Liver (tissue), 9 donors: Measurements from ENCODE around the gene ADGRF3. TPM values are rescaled to one million over a fixed set of nuclear protein-coding genes. Genes with fewer than 3 reads are reported as not detected.
"Not testable (repeated sequence)": the region's sequence is repeated elsewhere in the genome, so short reads cannot be mapped to it uniquely, and the experiment has no call there.

Experiments
- DNase-seq: peaks from one replicate; pipeline ENCODE4 v3.0.0-alpha.2; 2017; ENCODE audit warnings: low spot score
- H3K27ac ChIP-seq, 2 donors: one replicate each; pipeline ENCODE4 v1.7.0; 2013; ENCODE audit warnings: inconsistent platforms in 2 of 2, low read length in 2 of 2, control low read depth in 1 of 2, low read depth in 1 of 2, mild to moderate bottlenecking in 1 of 2
- H3K27me3 ChIP-seq, 4 donors: one replicate each; pipeline versions ENCODE4 v1.6.1 to v1.7.0; 2013; ENCODE audit warnings: low read length in 3 of 4, inconsistent platforms in 1 of 4, mild to moderate bottlenecking in 1 of 4, moderate library complexity in 1 of 4; ENCODE audit not compliant: control insufficient read depth in 4 of 4, insufficient read depth in 4 of 4
- H3K36me3 ChIP-seq, 4 donors: one replicate each; pipeline versions ENCODE4 v1.6.1 to v1.7.0; 2013; ENCODE audit warnings: low read length in 3 of 4, mild to moderate bottlenecking in 3 of 4, low read depth in 1 of 4, moderate library complexity in 1 of 4; ENCODE audit not compliant: control insufficient read depth in 4 of 4, insufficient read depth in 3 of 4
- H3K4me1 ChIP-seq, 4 donors: one replicate each; pipeline versions ENCODE4 v1.6.1 to v1.7.0; 2013; ENCODE audit warnings: low read length in 3 of 4, mild to moderate bottlenecking in 3 of 4, moderate library complexity in 1 of 4; ENCODE audit not compliant: control insufficient read depth in 4 of 4, insufficient read depth in 4 of 4
- H3K4me3 ChIP-seq, 3 donors: one replicate each; pipeline versions ENCODE4 v1.6.1 to v1.7.0; 2013; ENCODE audit warnings: low read length in 3 of 3, control low read depth in 1 of 3, low read depth in 1 of 3, mild to moderate bottlenecking in 1 of 3
- H3K9ac ChIP-seq, 2 donors: one replicate each; pipeline ENCODE4 v1.7.0; 2013; ENCODE audit warnings: low read length in 2 of 2, mild to moderate bottlenecking in 2 of 2, moderate library complexity in 2 of 2, control low read depth in 1 of 2, low read depth in 1 of 2
- H3K9me3 ChIP-seq, 4 donors: one replicate each; pipeline versions ENCODE4 v1.6.1 to v1.7.0; 2013; ENCODE audit warnings: low read length in 3 of 4; ENCODE audit not compliant: control insufficient read depth in 4 of 4
- CTCF ChIP-seq: fragments of 150-350 bp; IDR thresholded peaks from 2 replicates; pipeline ENCODE4 v1.5.1; 2017; ENCODE audit warnings: improper control_type of control experiment, low read depth, low read length; ENCODE audit not compliant: missing input control
- EGR1 ChIP-seq, 2 donors: IDR thresholded peaks; 2 replicates each; pipeline ENCODE4 v1.6.1; 2016 to 2018; ENCODE audit warnings: antibody characterized with exemption in 2 of 2, low read depth in 2 of 2
- FOXA1 ChIP-seq: IDR thresholded peaks from 2 replicates; pipeline ENCODE4 v1.6.1; 2016; ENCODE audit warnings: antibody characterized with exemption
- FOXA2 ChIP-seq: IDR thresholded peaks from 2 replicates; pipeline ENCODE4 v1.6.1; 2016; ENCODE audit warnings: antibody characterized with exemption
- HNF4A ChIP-seq, 2 donors: conservative IDR thresholded peaks; 2 replicates each; pipeline ENCODE4 v1.6.1; 2016; ENCODE audit warnings: antibody characterized with exemption in 2 of 2, mild to moderate bottlenecking in 2 of 2
- HNF4G ChIP-seq: IDR thresholded peaks from 2 replicates; pipeline ENCODE4 v1.6.1; 2016; ENCODE audit warnings: antibody characterized with exemption
- JUND ChIP-seq, 2 donors: IDR thresholded peaks; 2 replicates each; pipeline ENCODE4 v1.6.1; 2016; ENCODE audit warnings: antibody characterized with exemption in 2 of 2
- NR2F2 ChIP-seq: IDR thresholded peaks from 2 replicates; pipeline ENCODE4 v1.6.1; 2016; ENCODE audit warnings: antibody characterized with exemption
- RAD21 ChIP-seq, 2 donors: IDR thresholded peaks; 2 replicates each; pipeline ENCODE4 v1.6.1; 2016; ENCODE audit warnings: antibody characterized with exemption in 2 of 2, mild to moderate bottlenecking in 2 of 2
- REST ChIP-seq: IDR thresholded peaks from 2 replicates; pipeline ENCODE4 v1.6.1; 2016; ENCODE audit warnings: antibody characterized with exemption, mild to moderate bottlenecking
- RXRA ChIP-seq, 2 donors: IDR thresholded peaks; 2 replicates each; pipeline ENCODE4 v1.6.1; 2017 to 2018; ENCODE audit warnings: antibody characterized with exemption in 2 of 2, mild to moderate bottlenecking in 1 of 2
- SP1 ChIP-seq: IDR thresholded peaks from 2 replicates; pipeline ENCODE4 v1.6.1; 2018; ENCODE audit warnings: antibody characterized with exemption, mild to moderate bottlenecking
- TAF1 ChIP-seq: conservative IDR thresholded peaks from 2 replicates; pipeline ENCODE4 v1.6.1; 2016; ENCODE audit warnings: antibody characterized with exemption, mild to moderate bottlenecking
- WGBS: extraction: QIAGEN DNeasy Blood & Tissue Kit; methylation state at CpG from one replicate; pipeline ENCODE4 v1.1.7; 2013; 5-methylcytosine and 5-hydroxymethylcytosine counted together
- polyA plus RNA-seq, 2 donors: library from polyadenylated mRNA; stranded (reverse) in 1 of 2; unstranded in 1 of 2; fragments of 200-250 nt in 1 of 2; fragments of >200 nt in 1 of 2; fragmentation: Nextera tagmentation in 1 of 2; extraction: Ambion mirVana in 1 of 2; gene quantifications; one replicate each; pipeline versions ENCODE4 v1.2.1 to v1.2.3, GENCODE V29; 2013 to 2015
- total RNA-seq, 2 donors: library from RNA; depleted of rRNA; stranded (reverse); fragments of >200 nt; gene quantifications; one replicate each; pipeline ENCODE4 v1.2.3, GENCODE V29; 2014
- TF ChIP-seq, protein P1 (sequence below): IDR thresholded peaks from 2 replicates; pipeline ENCODE4 v1.6.1; 2016; ENCODE audit warnings: antibody characterized with exemption
- TF ChIP-seq, protein P2 (sequence below): IDR thresholded peaks from 2 replicates; pipeline ENCODE4 v1.6.1; 2016; ENCODE audit warnings: antibody characterized with exemption
- TF ChIP-seq, protein P3 (sequence below): IDR thresholded peaks from 2 replicates; pipeline ENCODE4 v1.6.1; 2016; ENCODE audit warnings: antibody characterized with exemption
- donor health status: healthy.
- donor health status: healthy.
- donor health status: healthy.
- donor health status: healthy.
- donor health status: healthy.

The ADGRF3 gene
- total and polyA plus RNA-seq, 4 donors = 0.07 to 0.25 (median 0.10) TPM

GRCh38 chr2:26376799-26377198, 30.2 kb upstream of the ADGRF3 start:
- Histone ChIP-seq H3K9ac (no peak overlapping the region), H3K27ac (no peak overlapping the region), H3K4me3 (no peak overlapping the region), H3K36me3 (peaks cover 2 to 33% (median 19%) of the 10 kb centered on the region in 4 donors), H3K27me3 (no peaks in the 10 kb centered on the region), H3K4me1 (no peaks in the 10 kb centered on the region), H3K9me3 (no peaks in the 10 kb centered on the region)
- TF ChIP-seq RAD21 (IDR thresholded peaks at IDR 0.05) = no peak
- TF ChIP-seq REST = no peak
- TF ChIP-seq FOXA2 = no peak
- no peak for TF ChIP-seq EGR1 (IDR thresholded peaks at IDR 0.05; ENCODE audit: low read depth in 2 of 2)
- no peak for TF ChIP-seq RXRA (IDR thresholded peaks at IDR 0.05)
- no peak for TF ChIP-seq HNF4G
- TF ChIP-seq JUND (IDR thresholded peaks at IDR 0.05) = no peak
- no peak for TF ChIP-seq HNF4A (conservative IDR thresholded peaks at IDR 0.05)
- no peak for TF ChIP-seq SP1
- no peak for TF ChIP-seq CTCF
- TF ChIP-seq, protein P1, sequence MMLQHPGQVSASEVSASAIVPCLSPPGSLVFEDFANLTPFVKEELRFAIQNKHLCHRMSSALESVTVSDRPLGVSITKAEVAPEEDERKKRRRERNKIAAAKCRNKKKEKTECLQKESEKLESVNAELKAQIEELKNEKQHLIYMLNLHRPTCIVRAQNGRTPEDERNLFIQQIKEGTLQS = no peak
- TF ChIP-seq FOXA1 = no peak
- no peak for TF ChIP-seq NR2F2
- TF ChIP-seq, protein P2, sequence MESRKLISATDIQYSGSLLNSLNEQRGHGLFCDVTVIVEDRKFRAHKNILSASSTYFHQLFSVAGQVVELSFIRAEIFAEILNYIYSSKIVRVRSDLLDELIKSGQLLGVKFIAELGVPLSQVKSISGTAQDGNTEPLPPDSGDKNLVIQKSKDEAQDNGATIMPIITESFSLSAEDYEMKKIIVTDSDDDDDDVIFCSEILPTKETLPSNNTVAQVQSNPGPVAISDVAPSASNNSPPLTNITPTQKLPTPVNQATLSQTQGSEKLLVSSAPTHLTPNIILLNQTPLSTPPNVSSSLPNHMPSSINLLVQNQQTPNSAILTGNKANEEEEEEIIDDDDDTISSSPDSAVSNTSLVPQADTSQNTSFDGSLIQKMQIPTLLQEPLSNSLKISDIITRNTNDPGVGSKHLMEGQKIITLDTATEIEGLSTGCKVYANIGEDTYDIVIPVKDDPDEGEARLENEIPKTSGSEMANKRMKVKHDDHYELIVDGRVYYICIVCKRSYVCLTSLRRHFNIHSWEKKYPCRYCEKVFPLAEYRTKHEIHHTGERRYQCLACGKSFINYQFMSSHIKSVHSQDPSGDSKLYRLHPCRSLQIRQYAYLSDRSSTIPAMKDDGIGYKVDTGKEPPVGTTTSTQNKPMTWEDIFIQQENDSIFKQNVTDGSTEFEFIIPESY = no peak
- TF ChIP-seq, protein P3, sequence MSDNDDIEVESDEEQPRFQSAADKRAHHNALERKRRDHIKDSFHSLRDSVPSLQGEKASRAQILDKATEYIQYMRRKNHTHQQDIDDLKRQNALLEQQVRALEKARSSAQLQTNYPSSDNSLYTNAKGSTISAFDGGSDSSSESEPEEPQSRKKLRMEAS = no peak
- no peak for TF ChIP-seq TAF1
- no peak for DNase-seq
- WGBS = 95% methylated on average over 1 of the region's 1 CpG

GRCh38 chr2:26370909-26371308, 24.3 kb upstream of the ADGRF3 start:
- DNase-seq, H3K9ac ChIP-seq, H3K4me3 ChIP-seq, H3K27me3 ChIP-seq, H3K27ac ChIP-seq, H3K4me1 ChIP-seq, H3K9me3 ChIP-seq: not testable (repeated sequence)
- 95% methylated on average over 22 of the region's 31 CpGs for WGBS
- peaks cover 3 to 34% (median 26%) of the 10 kb centered on the region in 4 donors for H3K36me3 ChIP-seq

- not testable (repeated sequence) for H3K4me1 ChIP-seq, H3K4me3 ChIP-seq, DNase-seq, H3K27ac ChIP-seq, H3K9ac ChIP-seq, H3K9me3 ChIP-seq, H3K27me3 ChIP-seq
- H3K36me3 ChIP-seq = peaks cover 3 to 28% (median 21%) of the 10 kb centered on the region in 4 donors
- 46% methylated on average over 2 of the region's 2 CpGs for WGBS
These were observed 23.1 kb upstream of the ADGRF3 start for GRCh38 chr2:26369664-26370063.
